SU-DHL-6 (cell line): ENCODE results near the gene LRRC3B.

ENCODE experiments used
- H2AFZ ChIP-seq: fragments of 200-600 bp; sonication (generic); 2 replicates; pipeline ENCODE4 v1.6.1; 2014; ENCODE audit warnings: low read depth, mild to moderate bottlenecking, moderate library complexity, mixed read lengths, antibody characterized with exemption, low read length; ENCODE audit not compliant: severe bottlenecking
- H3F3A ChIP-seq: fragments of 200-600 bp; shearing (Covaris generic); 2 replicates; pipeline ENCODE4 v1.6.0; 2016; ENCODE audit warnings: antibody characterized with exemption, mild to moderate bottlenecking; ENCODE audit not compliant: insufficient read depth
- H3K27ac ChIP-seq: fragments of 200-600 bp; sonication (generic); 2 replicates; pipeline ENCODE4 v1.5.1; 2016; ENCODE audit warnings: low read depth, mild to moderate bottlenecking, low read length, moderate library complexity, mixed read lengths
- H3K27me3 ChIP-seq: fragments of 200-600 bp; sonication (generic), shearing (Covaris generic); 2 replicates; pipeline ENCODE4 v1.6.0; 2014; ENCODE audit warnings: mild to moderate bottlenecking, low read length
- H3K36me3 ChIP-seq: fragments of 200-600 bp; sonication (generic); 2 replicates; pipeline ENCODE4 v1.6.1; 2014; ENCODE audit warnings: mild to moderate bottlenecking, low read length, mixed read lengths
- H3K4me2 ChIP-seq: fragments of 300-600, 200-600 bp; shearing (Covaris generic), sonication (generic); 2 replicates; pipeline ENCODE4 v1.6.0; 2014; ENCODE audit warnings: low read length, low read depth, mild to moderate bottlenecking; ENCODE audit not compliant: poor library complexity, severe bottlenecking
- H3K4me3 ChIP-seq: fragments of 200-600 bp; sonication (generic); 2 replicates; pipeline ENCODE4 v1.5.1; 2014; ENCODE audit warnings: antibody characterized with exemption, low read length, mild to moderate bottlenecking, mixed read lengths; ENCODE audit not compliant: insufficient read depth, poor library complexity, severe bottlenecking
- H3K79me2 ChIP-seq: fragments of 200-600 bp; sonication (generic); 2 replicates; pipeline ENCODE4 v1.6.1; 2014; ENCODE audit warnings: mild to moderate bottlenecking, low read length, moderate library complexity; ENCODE audit not compliant: insufficient read depth
- H3K9ac ChIP-seq: fragments of 200-600 bp; sonication (generic); 2 replicates; pipeline ENCODE4 v1.7.0; 2014; ENCODE audit warnings: mild to moderate bottlenecking, low read length
- H3K9me2 ChIP-seq: fragments of 200-600 bp; sonication (generic); replicated peaks from 2 replicates; pipeline ENCODE4 v1.6.1; 2014; ENCODE audit warnings: low read length; ENCODE audit not compliant: insufficient read depth
- H3K9me3 ChIP-seq: fragments of 200-600 bp; sonication (generic); 2 replicates; pipeline ENCODE4 v1.6.1; 2014; ENCODE audit warnings: low read length, mixed read lengths; ENCODE audit not compliant: insufficient read depth
- H4K20me1 ChIP-seq: fragments of 200-600 bp; sonication (generic); 2 replicates; pipeline ENCODE4 v1.6.1; 2014; ENCODE audit warnings: low read depth, mild to moderate bottlenecking, antibody characterized with exemption, low read length, moderate library complexity, mixed read lengths
- CTCF ChIP-seq: fragments of 200-600 bp; sonication (generic); IDR thresholded peaks from one replicate; pipeline ENCODE4 v1.5.1; 2017; ENCODE audit warnings: antibody characterized with exemption, mild to moderate bottlenecking, low read length, moderate library complexity; ENCODE audit not compliant: insufficient read depth, poor library complexity, severe bottlenecking
- EZH2phosphoT487 ChIP-seq: fragments of 200-600 bp; sonication (generic), shearing (Covaris generic); conservative IDR thresholded peaks from 2 replicates; pipeline ENCODE4 v1.6.1; 2018; ENCODE audit warnings: mild to moderate bottlenecking, antibody characterized with exemption, low read length, moderate library complexity, mixed read lengths

LRRC3B gene

GRCh38 chr3:26622621-26623418 is at the start of gene LRRC3B:
Gene LRRC3B (plus strand): TSS chr3:26622772. CDS start chr3:26709673, 86,901 bp downstream.
- Histone ChIP-seq H3K27ac (no peak within 1 kb of the TSS), H3K4me2 (no peak within 1 kb of the TSS), H3K9me2 (no peaks in the 10 kb centered on the region), H3K79me2 (no peaks in the 10 kb centered on the region), H3K4me3 (no peak within 1 kb of the TSS), H4K20me1 (no peaks in the 10 kb centered on the region), H3F3A (no peaks in the 10 kb centered on the region), H3K9me3 (no peaks in the 10 kb centered on the region), H3K9ac (no peak within 1 kb of the TSS), H2AFZ (no peak within 1 kb of the TSS), H3K36me3 (no peaks in the 10 kb centered on the region), H3K27me3 (no peaks in the 10 kb centered on the region)
- no peak for TF ChIP-seq EZH2phosphoT487

GRCh38 chr3:26574766-26575165 is 47.8 kb upstream of the LRRC3B start:
- Histone ChIP-seq H3K36me3 (no peaks in the 10 kb centered on the region), H3K4me2 (no peak overlapping the region), H4K20me1 (no peaks in the 10 kb centered on the region), H3K4me3 (no peak overlapping the region), H3K79me2 (no peaks in the 10 kb centered on the region), H3K27ac (no peak overlapping the region), H3K9me3 (no peaks in the 10 kb centered on the region), H3K9ac (no peak overlapping the region), H2AFZ (no peak overlapping the region), H3K9me2 (no peaks in the 10 kb centered on the region), H3K27me3 (no peaks in the 10 kb centered on the region), H3F3A (no peaks in the 10 kb centered on the region)
- TF ChIP-seq CTCF, result no peak
- TF ChIP-seq EZH2phosphoT487, result no peak

GRCh38 chr3:26579116-26579515 is 43.5 kb upstream of the LRRC3B start:
- H3K27me3 ChIP-seq, result no peaks in the 10 kb centered on the region
- H3K9ac ChIP-seq, result no peak overlapping the region
- H3K9me2 ChIP-seq, result no peaks in the 10 kb centered on the region
- no peak overlapping the region for H2AFZ ChIP-seq
- no peak overlapping the region for H3K4me2 ChIP-seq
- no peak overlapping the region for H3K4me3 ChIP-seq
- no peak overlapping the region for H3K27ac ChIP-seq
- H4K20me1 ChIP-seq, result no peaks in the 10 kb centered on the region
- TF ChIP-seq EZH2phosphoT487 (no peak), CTCF (no peak)
- H3K79me2 ChIP-seq, result no peaks in the 10 kb centered on the region
- H3K9me3 ChIP-seq, result no peaks in the 10 kb centered on the region
- H3K36me3 ChIP-seq, result no peaks in the 10 kb centered on the region
- no peaks in the 10 kb centered on the region for H3F3A ChIP-seq

- H3K4me2 ChIP-seq, result no peak overlapping the region
- H3K79me2 ChIP-seq, result no peaks in the 10 kb centered on the region
- no peaks in the 10 kb centered on the region for H3K9me2 ChIP-seq
- no peaks in the 10 kb centered on the region for H3K27me3 ChIP-seq
- H3K36me3 ChIP-seq, result no peaks in the 10 kb centered on the region
- H3F3A ChIP-seq, result no peaks in the 10 kb centered on the region
- no peaks in the 10 kb centered on the region for H3K9me3 ChIP-seq
- no peak overlapping the region for H3K27ac ChIP-seq
- no peak overlapping the region for H3K9ac ChIP-seq
- H2AFZ ChIP-seq, result no peak overlapping the region
- no peaks in the 10 kb centered on the region for H4K20me1 ChIP-seq
- TF ChIP-seq EZH2phosphoT487, result no peak
- TF ChIP-seq CTCF, result no peak
- H3K4me3 ChIP-seq, result no peak overlapping the region
These were observed 35.0 kb upstream of the LRRC3B start for GRCh38 chr3:26587571-26587970.
